Kidney epithelial cell (primary cell): Measurements from ENCODE around the gene TREX2. TPM values are rescaled to one million over a fixed set of nuclear protein-coding genes. Genes with fewer than 3 reads are reported as not detected.

Source experiments
- DNase-seq: peaks from one replicate; pipeline ENCODE4 v3.0.0-alpha.2; 2010; ENCODE audit warnings: low read depth
- H3K27me3 ChIP-seq: 2 replicates; pipeline ENCODE4 v1.6.0; 2011; ENCODE audit warnings: low read length; ENCODE audit not compliant: control insufficient read depth, insufficient read depth
- H3K36me3 ChIP-seq: 2 replicates; pipeline ENCODE4 v1.5.1; 2011; ENCODE audit warnings: low read length; ENCODE audit not compliant: control insufficient read depth, insufficient read depth
- H3K4me3 ChIP-seq: 2 replicates; pipeline ENCODE4 v1.5.1; 2011; ENCODE audit warnings: low read depth, mild to moderate bottlenecking, control low read depth, low read length
- CTCF ChIP-seq: IDR thresholded peaks from 2 replicates; pipeline ENCODE4 v1.5.1; 2011; ENCODE audit warnings: mild to moderate bottlenecking, moderate library complexity, low read length, control low read depth, inconsistent platforms; ENCODE audit not compliant: insufficient read depth, poor library complexity, severe bottlenecking
- total RNA-seq: library from RNA; depleted of rRNA; stranded (reverse); fragments of >200 nt; gene quantifications from 2 replicates; pipeline ENCODE4 v1.2.3, GENCODE V29; 2015

The TREX2 gene
- total RNA-seq, 1 donor from 2014 or later, result 1.1 TPM

GRCh38 chrX:153450114-153450948, 4.5 kb upstream of the TREX2 start:
- Histone ChIP-seq H3K36me3 (no peaks in the 10 kb centered on the region), H3K4me3 (no peak overlapping the region), H3K27me3 (no peaks in the 10 kb centered on the region)
- no peak for DNase-seq
- TF ChIP-seq CTCF, result no peak

- no peak overlapping the region for H3K4me3 ChIP-seq
- DNase-seq, result no peak
- TF ChIP-seq CTCF, result no peak
- no peaks in the 10 kb centered on the region for H3K36me3 ChIP-seq
- H3K27me3 ChIP-seq, result no peaks in the 10 kb centered on the region
Observed at GRCh38 chrX:153449368-153450113, 3.7 kb upstream of the TREX2 start.

GRCh38 chrX:153448556-153449367, 2.9 kb upstream of the TREX2 start:
- Histone ChIP-seq H3K4me3 (no peak overlapping the region), H3K36me3 (no peaks in the 10 kb centered on the region), H3K27me3 (no peaks in the 10 kb centered on the region)
- DNase-seq, result no peak
- TF ChIP-seq CTCF, result no peak

GRCh38 chrX:153447581-153447960, 1.7 kb upstream of the TREX2 start:
- H3K36me3 ChIP-seq, result no peaks in the 10 kb centered on the region
- no peaks in the 10 kb centered on the region for H3K27me3 ChIP-seq
- no peak for TF ChIP-seq CTCF
- no peak for DNase-seq
- H3K4me3 ChIP-seq, result no peak overlapping the region

GRCh38 chrX:153446950-153447580, 1.2 kb upstream of the TREX2 start:
- Histone ChIP-seq H3K4me3 (no peak overlapping the region), H3K36me3 (no peaks in the 10 kb centered on the region), H3K27me3 (no peaks in the 10 kb centered on the region)
- no peak for DNase-seq
- no peak for TF ChIP-seq CTCF
